Activated CD4-positive, CD25-positive, alpha-beta regulatory T cell treated with anti-CD3 and anti-CD28 coated beads, Interleukin-2, amount 50 U/mL, for 24 hours (primary cell): Measurements from ENCODE around the gene FBXL15.
"Not testable (repeated sequence)": the region's sequence is repeated elsewhere in the genome, so short reads cannot be mapped to it uniquely, and the experiment has no call there.

Experiments
- ATAC-seq, 2 donors: fragments of 150-1000 bp; cut with Tn5 transposase; one replicate each; pipeline ENCODE4 v1.10.0; 2021; ENCODE audit warnings: mild to moderate bottlenecking in 1 of 2, moderate library complexity in 1 of 2

FBXL15 gene

DNA sequence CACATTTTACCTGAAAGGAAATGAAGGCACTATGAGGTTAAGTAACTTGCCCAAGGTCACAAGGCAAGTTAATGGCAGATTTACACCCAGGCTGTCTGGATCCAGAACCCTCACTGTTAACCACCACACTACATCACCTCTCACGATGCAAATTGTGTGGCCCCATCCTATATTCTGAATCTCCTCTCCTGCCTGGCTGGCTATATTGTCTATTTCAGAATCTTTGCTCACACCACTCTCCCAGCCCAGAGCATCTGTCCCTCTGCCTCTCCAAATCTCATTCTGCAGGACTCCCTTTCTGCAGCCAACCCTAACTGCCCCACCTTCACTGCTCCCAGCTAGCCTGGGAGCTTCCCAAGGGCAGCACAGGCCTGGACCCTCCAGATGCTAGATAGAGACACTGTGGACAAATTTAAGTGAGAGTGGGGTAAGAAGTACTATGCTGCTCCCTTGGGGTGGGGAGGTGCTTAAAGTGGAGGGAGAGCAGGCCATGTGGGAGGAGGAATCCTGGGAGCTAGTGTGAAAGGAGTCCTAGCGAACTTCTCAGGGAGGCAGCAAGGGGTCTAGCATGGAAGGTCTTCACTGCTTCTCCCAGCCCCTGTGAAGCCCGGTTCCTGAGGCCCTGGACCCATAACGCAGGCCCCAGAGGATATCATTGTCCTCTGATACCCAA, 11.0 kb downstream of the FBXL15 start:
- no peak for ATAC-seq

DNA sequence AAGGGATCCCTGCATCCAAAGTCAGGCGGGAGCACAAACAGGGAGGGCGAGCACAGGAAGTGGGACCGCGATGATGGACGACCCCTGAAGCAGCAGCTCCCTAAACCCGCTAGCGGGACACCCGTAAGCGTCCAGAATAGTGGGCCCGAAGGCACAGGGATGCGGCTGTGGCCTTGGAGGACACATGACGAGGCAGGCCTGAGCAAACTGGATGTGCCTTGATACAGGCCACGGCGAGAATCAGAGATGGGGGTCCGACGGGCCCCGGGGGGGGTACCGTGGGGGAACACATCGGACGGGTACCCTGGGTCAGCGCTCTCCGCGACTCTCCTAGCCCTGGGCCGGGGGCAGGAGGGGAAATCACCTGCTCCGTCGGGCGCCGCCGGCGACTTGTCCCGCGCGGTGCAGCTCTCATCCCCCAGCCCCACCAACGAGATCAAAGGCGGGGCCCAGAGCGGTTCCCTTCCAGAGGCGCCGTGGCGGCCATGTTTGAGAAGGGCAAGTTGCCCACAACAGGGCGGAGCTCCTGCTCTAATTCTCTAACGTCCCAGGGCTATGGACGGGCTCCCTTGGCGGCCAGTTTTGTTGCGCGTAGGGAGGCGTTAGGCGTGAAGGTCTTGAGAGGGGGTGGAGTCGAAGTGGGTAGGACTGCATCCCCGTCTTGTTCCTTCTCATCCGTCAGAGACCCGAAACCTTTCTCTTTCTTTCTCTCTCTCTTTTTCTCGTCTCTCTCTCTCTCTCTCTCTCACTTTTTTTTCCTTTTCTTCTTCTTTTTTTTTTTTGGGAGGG, 11.7 kb downstream of the FBXL15 start, which contains the start of gene CUEDC2:
CUEDC2 (minus strand) TSS at position 413 of the 789 bp plus-strand sequence. CDS start 7,386 bp downstream, outside the sequence.
- ATAC-seq = peak; percentile 95 to 97

DNA sequence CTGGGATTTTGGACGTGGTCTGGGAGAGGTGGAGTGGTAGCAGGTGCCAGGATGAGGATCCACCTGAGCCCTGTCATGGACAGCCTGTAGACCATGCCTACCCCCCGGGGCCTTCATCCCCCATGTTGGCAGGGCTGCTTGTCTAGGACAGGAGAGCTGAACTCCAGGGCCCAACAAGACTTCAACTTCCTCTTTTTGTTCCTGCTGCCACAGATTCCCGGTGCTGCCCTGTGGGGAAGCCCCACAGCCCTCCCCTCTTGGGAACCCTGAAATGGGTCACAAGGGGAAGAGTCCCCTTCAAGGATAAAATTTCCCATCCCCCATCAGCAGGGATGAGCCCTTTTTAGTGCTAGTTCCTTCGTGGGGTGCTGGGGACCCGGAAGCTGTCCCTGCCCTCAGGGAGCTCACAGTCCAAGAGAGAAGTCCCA, 13.0 kb downstream of the FBXL15 start:
- ATAC-seq = no peak

DNA sequence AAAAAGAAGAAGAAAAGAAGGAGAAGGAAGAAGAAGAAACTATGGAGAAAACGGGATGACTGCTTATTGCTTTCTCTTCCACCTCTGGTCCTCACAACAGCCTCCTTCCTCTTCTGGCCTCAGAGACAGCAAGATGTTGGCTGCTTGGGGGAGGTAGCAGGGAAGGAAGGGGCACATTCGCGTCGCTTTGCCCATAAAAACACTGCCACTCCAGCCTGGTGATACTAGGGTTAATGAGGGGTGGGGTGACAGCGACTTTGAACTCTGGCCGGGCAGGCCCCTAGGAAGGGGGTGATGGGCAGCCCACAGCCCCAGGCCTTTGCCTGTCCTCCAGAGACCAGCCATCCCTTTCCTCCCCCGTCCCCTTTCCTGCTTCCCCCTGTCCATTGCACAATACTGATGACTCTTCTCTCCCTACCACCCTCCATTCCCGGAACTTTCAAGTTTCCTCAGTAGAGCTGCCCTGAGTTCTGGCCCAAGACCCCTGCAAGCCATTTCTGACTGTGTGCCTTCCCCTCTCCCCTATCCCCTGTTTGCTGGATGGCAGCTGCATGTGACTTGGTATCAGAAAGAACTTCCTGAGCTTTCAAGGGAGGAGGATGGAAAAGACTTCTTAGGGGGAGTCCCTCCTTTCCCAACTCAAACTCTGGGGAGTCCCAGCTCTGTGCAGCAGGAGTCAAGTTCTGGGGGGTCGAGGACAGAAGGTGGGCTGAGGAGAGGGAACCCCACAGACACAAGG, 13.9 kb downstream of the FBXL15 start:
- no peak for ATAC-seq

DNA sequence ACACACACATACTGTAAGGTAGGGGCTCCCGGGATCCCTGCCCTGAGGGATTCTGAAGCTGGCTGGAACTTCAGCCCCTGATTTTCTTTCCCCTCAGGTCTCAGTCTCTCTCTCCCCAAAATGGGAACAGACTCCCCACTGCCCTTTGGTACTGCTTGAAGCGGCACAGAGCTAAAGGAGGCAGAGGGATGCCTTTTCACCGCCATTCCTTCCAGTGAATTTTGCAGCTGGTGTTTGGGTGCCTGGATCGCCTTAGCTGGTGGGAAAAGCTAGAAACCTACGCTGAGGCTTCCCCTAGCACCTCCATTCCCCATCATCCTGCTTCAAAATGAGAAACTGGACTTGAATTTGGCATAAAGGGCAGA, 14.5 kb downstream of the FBXL15 start:
- ATAC-seq = no peak

DNA sequence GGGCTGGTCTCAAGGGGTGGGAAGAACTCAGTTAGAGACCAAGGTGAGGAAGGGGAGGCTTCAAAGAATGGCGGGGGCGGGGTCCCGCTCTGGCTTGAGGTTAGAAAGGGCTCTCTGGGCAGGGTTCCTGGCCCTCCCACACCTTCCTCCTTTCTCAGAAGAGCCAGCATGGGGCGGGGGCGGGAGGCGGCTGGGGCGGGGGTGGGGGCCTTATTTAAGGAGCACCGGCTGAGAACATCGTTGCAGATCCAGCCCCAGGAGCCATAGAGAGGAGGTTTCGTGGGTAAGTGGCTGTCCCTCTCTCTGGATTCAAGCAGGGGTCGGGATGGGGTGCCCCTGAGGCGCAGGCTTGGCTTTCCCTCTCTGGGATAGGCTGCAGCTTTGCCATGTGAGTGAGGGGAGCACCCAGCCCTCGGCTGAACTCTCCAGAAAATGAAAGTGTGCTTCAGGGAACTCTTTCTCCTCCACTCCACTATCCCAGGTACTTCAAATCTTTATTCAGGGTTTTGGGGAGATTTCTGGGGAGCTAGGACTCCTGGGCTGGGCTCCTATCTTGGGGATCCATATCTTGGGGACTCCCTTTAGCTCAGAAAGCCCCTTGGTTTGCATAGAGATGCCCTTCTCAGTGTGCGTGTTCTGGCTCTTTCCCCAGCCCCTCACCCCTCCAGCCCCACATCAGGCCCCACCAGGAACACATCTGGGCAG, 15.0 kb downstream of the FBXL15 start:
- ATAC-seq = no peak

DNA sequence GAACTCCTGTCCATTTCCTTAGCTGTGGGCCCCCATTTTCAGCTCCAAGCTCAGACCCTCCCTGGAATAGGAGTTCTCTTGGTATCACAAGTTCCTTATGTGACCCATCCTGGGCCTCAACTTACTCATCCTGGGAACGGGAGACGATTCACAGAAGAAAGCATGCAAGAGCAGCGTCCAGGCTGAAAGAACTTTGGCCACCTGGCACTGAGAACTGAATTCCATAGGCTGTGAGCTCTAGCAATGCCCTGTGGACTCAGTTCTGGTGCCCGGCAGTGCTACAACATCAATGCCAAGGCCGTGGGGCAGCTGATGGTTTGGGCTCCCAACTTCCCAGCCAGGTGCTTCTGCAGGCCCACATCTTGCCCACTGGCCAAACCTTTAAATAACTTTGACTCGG, 15.7 kb downstream of the FBXL15 start:
- no peak for ATAC-seq

DNA sequence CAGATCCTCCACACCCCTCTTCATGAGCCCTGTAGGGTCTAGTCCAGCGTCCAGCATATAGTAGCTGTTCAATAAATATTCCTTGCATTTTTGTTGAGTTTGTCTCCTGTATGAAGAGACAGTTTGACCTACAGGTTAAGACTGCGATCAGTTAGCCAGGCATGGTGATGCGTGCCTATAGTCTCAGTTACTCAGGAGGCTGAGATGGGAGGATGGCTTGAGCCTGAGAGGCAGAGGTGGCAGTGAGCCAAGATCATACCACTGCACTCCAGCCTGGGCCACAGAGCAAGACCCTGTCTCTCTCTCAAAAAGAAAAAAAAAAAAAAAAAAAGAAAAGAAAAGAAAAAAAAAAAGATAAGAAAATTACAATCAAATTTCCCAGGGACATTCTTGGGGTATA, 16.9 kb downstream of the FBXL15 start:
- ATAC-seq = no peak

DNA sequence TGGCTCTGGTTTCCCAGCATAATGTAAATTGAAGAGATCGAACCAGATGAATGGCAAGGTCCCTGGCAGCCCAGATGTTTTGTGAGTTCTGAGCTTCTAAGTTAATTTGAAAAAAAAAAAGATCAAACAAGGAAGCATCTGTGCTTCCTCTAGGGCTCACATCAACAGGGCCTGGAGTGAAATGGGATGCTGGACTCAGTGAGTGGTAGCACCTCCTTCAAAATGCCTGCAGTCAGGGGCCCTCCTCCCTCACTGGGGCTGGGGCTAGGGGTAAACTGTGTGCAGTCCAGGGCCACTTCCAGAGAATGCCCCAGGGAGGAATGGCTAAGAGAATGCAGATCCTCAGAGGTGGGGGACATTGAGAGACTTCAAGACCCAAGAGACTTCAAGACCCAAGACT, 17.7 kb downstream of the FBXL15 start:
- no peak for ATAC-seq

DNA sequence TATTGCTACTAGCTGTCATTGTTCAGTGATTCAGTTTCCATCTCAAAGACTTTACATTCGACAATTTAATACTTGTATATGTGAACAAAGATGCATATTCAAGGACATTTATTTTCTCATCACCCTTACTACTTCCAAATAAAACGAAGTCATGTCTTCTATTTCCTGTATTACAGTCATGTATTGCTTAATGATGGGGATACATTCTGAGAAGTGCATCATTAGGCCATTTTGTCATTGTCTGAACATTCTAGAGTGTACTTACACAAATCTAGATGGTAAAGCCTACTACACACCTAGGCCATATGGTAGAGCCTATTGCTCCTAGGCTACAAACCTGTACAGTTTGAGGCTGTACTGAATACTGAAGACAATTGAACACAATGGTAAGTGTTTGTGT, 24.2 kb downstream of the FBXL15 start:
- no peak for ATAC-seq

DNA sequence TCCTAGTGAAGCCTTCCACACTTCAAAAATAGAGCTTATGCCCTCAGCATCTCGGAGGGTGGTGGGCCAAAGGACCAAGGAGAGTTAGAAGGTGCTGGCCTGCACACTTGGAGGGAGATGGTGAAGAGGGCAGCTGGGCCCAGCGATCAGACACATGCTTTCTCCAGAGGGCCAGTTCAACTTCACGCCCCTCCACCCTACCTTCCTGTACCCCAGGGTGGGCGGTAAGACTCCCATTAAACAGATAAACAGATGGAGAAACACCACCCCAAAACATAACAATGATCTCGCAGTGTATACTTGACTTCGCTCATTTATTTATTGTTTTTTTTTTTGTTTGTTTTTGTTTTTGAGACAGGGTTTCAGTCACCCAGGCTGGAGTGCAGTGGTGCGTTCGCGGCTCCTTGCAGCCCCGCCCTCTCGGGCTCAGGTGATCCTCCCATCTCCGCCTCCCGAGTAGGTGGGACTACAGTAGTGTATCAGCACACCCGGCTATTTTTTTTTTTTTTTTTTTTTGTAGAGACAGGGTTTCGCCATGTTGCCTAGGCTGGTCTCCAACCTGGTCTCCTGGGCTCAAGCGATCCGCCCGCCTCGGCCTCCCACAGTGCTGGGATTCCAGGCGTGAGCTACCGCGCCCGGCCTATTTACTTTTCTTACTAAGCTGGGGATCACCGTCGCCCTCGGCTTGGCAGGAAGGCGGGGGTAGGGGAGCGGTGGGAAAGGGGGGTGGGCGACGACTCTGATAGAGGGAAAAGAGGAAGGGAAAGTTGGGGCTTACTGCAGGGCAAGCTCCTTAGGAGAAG, 28.9 kb downstream of the FBXL15 start:
- ATAC-seq = peak; percentile 66 to 67

DNA sequence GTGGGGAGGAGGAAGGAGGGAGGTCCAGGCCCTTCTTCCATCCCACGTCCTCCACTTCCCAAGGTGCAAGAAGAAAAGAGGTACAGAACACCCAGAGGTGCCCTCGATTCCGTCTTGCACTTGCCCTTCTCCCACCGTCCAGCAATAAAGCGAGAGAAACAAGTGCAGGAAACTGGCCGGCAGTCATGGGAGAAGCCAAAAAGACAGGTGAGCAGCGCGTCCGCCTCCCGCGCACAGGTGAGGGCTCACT, 29.4 kb downstream of the FBXL15 start:
- ATAC-seq = no peak

DNA sequence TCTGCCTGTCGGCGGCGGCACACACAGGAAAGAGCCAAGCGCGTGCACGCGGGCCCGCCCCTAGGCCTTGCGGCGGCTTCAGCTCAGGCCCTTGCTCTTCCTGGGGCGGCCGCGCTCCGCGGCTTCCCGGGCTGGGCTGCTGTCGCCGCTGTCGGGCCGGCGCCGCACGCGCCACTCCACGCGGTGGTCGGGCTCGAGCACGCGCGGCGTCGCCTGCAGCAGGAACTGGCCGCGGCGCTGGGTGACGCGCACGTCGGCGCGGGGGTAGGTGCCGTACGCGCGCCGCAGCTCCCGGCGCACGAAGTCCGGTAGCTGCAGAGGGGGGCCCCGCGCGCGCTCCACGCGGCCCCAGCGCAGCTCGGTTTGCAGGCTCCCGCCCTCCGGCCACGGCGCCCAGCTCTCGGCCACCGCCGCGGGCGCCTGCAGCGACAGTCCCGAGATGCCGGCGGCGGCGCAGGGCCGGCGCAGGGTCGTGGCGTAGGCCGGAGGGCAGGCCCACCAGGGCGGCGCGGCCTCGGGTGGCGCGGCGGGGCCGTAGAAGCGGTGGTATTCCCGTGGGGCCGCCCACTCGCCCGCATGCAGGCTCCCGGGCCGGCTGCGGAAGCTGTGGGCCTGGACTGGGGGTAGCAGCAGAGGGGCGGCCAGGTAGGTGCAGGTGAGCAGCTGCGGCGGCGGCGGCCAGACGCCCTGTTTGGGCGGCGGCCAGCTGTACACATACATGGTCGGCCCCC, 29.9 kb downstream of the FBXL15 start:
- peak; percentile 75 to 78 for ATAC-seq

DNA sequence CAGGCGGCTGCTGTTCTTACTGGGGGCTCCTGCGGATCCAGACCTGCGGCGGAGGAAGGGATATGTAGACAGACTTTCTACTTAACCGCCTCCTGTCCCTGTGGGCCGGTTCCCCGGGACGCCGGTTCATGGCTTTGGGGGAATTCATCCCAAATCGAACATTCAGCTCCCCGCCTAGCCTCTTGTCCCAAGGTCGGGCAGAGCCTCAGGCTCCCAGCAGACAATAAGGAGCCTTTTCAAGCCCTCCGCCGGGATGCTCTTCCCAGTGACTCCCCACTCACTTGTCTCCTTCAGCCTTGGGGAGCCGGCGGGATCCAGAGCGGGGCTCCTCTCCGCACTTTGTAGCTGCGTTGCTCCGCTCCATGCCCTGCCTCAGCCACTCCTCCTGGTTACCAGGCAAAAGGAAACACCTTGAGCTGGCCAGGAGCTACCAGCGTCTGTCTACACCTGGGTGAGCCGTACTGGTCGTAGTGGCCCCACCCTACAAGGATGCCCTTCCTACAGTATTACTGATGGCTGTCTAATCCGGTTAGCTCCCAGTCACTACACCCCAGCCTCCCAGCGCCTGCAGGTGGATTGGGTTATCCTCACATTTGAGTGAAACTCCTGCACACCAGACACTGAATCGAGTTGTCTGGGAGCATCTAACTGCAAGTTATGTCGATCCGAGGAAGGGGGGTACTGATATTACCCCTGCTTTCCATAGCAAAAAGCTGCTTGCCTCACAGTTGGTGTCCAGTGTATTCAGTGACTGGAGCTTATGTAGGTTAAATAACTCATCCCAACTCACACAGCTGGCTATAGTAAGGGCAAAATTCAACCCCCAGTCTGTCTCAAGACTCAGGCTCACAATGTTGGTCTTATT, 30.7 kb downstream of the FBXL15 start, which contains the start of gene C10orf95:
C10orf95 (minus strand) TSS at position 439 of the 865 bp plus-strand sequence. CDS start 450 bp downstream, outside the sequence.
- no peak for ATAC-seq

DNA sequence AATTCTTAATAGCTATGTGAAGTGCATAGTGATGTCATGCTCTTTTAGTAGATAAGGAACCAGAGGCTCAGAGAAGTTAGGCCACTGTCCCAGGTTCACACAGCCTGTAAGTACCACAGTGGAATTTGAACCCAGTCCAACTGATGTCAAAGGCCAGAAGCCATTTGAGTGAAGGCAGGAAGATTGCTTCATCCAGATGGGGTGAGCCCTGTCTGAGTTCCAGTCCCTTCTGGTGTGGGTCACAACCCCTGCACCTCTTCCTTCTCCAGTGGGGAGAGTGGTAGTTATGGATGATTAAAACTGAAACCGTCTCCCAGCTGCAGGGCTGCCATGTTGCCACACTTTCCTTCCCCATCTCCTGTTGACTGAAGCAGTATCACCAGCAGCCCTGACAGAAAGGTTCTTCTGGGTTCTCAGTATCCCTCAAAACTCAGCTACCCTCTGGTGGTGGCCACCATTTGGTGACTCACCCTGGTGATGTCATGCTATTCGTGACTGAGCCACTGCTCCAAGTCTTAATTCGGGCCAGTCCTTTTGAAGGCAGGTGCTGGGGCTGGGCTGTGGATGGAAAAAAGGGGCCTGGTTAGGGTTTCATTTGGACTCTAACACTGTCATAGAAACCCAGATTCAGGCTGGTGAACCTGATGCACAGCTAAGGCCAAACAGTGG, 32.2 kb downstream of the FBXL15 start:
- peak; percentile 61 to 65 for ATAC-seq

DNA sequence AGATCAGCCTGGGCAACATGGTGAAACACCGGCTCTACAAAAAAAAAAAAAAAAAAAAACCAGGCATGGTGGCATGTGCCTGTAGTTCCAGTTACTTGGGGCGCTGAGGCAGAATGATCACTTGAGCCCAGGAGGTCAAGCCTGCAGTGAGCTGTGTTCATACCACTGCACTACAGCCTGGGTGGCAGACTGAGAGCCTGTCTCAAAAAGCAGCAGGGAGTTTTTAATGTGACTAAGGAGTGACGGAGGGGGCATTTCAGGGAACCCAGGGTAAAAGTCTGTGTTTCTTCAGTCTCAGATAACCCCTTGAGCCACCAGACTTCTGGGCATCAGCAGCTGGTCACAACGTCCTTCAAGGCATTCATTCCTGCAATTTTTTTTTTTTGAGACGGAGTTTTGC, 32.9 kb downstream of the FBXL15 start:
- ATAC-seq = no peak

DNA sequence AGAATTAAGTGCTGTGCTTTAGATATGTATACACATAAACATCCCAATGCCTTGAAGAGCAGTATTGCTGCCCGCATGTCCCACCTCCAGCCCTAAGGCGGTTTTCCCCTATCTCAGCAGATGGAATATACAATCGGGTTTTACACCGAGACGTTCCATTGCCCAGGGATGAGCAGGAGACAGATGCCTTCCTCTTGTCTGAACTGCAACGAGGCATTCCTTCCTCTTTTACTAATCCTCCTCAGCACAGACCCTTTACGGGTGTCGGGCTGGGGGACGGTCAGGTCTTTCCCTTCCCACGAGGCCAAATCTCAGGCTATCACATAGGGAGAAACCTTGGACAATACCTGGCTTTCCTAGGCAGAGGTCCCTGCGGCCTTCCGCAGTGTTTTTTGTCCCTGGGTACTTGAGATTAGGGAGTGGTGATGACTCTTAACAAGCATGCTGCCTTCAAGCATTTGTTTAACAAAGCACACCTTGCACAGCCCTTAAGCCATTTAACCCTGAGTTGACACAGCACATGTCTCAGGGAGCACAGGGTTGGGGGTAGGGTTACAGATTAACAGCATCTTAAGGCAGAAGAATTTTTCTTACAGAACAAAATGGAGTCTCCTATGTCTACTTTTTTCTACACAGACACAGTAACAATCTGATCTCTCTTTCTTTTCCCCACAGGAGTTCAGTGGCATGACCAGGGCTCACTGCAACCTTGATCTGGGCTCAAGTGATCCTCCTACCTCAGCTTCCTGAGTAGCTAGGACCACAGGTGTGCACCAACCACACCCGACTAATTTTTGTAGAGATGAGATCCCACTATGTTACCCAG, 34.2 kb downstream of the FBXL15 start:
- not testable (repeated sequence) for ATAC-seq

DNA sequence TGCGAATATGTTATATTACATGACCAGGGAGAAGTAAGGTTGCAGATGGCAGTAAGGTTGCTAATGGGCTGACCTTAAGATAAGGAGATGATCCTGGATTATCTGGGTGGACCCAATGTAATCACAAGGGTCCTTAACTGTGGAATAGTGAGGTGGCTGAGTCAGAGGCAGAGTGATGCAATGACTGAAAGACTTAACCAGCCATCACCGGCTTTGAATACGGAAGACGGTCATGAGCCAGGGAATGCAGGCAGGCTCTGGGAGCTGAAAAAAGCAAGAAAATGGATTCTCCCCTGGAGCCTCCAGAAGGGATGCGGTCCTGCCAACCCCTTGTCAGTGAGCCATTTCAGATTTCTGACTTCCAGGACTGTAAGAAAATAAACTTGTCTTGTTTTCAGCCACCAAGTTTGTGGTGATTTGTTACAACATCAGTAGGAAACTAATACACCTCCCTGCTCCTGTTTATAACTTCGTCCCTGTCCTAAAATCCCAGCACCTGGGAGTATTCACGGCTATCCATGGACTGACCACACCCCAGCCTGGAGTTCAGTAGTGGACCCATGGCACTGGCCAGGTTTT, 35.3 kb downstream of the FBXL15 start:
- ATAC-seq = no peak
